Epithelial cell of proximal tubule (primary cell): ENCODE data around the gene GALNTL6. TPM values are rescaled to one million over a fixed set of nuclear protein-coding genes. Genes with fewer than 3 reads are reported as not detected.

Experiments
- DNase-seq: peaks from one replicate; pipeline ENCODE4 v3.0.0-alpha.2; 2011; ENCODE audit warnings: low read depth
- H3K4me3 ChIP-seq: 2 replicates; pipeline ENCODE4 v1.5.1; 2011; ENCODE audit warnings: low read depth, mild to moderate bottlenecking, low read length
- CTCF ChIP-seq: conservative IDR thresholded peaks from 2 replicates; pipeline ENCODE4 v1.5.1; 2012; ENCODE audit warnings: low read depth, mild to moderate bottlenecking, low read length
- total RNA-seq: library from RNA; depleted of rRNA; stranded (reverse); fragments of >200 nt; gene quantifications from 2 replicates; pipeline ENCODE4 v1.2.3, GENCODE V29; 2015

The GALNTL6 gene
- total RNA-seq, 1 donor from 2014 or later = not detected

GRCh38 chr4:171794528-171794927, 18.7 kb upstream of the GALNTL6 start:
- no peak for DNase-seq
- no peak for TF ChIP-seq CTCF
- no peak overlapping the region for H3K4me3 ChIP-seq

- TF ChIP-seq CTCF = no peak
- DNase-seq = no peak
- no peak overlapping the region for H3K4me3 ChIP-seq
These were observed 3.4 kb upstream of the GALNTL6 start for GRCh38 chr4:171809854-171810253.

GRCh38 chr4:171812333-171812664, 905 bp upstream of the GALNTL6 start:
- DNase-seq = no peak
- peak overlapping the region; percentile 45 for H3K4me3 ChIP-seq
- TF ChIP-seq CTCF = no peak

GRCh38 chr4:171813526-171814250, 484 bp downstream of the GALNTL6 start:
- DNase-seq = no peak
- peak overlapping the region; percentile 45 for H3K4me3 ChIP-seq
- no peak for TF ChIP-seq CTCF

- no peak for DNase-seq
- no peak for TF ChIP-seq CTCF
- no peak overlapping the region for H3K4me3 ChIP-seq
These were observed 1.3 kb downstream of the GALNTL6 start for GRCh38 chr4:171814545-171814944.

- TF ChIP-seq CTCF = no peak
- no peak overlapping the region for H3K4me3 ChIP-seq
- DNase-seq = no peak
These were observed 3.8 kb downstream of the GALNTL6 start for GRCh38 chr4:171817026-171817425.

- no peak for DNase-seq
- TF ChIP-seq CTCF = no peak
- H3K4me3 ChIP-seq = no peak overlapping the region
These were observed 21.4 kb downstream of the GALNTL6 start for GRCh38 chr4:171834640-171835039.
